Coronary artery (tissue), 2 donors: ENCODE results near the gene IFIT1B.

Experiments
- DNase-seq: peaks from one replicate; pipeline ENCODE4 v3.0.0-alpha.2; 2017; ENCODE audit warnings: low spot score
- H3K27ac ChIP-seq, 2 donors: fragments of 200-600 bp; sonication (generic); one replicate each; pipeline ENCODE4 v1.5.1; 2016 to 2019
- H3K4me3 ChIP-seq: fragments of 200-600 bp; sonication (generic); 2 replicates; pipeline ENCODE4 v1.5.1; 2016; ENCODE audit warnings: mild to moderate bottlenecking, moderate library complexity
- TF ChIP-seq, protein P1 (sequence below): fragments of 200-600 bp; sonication (generic); IDR thresholded peaks from one replicate; pipeline ENCODE4 v1.5.1; 2019; ENCODE audit warnings: antibody characterized with exemption

Gene IFIT1B

DNA sequence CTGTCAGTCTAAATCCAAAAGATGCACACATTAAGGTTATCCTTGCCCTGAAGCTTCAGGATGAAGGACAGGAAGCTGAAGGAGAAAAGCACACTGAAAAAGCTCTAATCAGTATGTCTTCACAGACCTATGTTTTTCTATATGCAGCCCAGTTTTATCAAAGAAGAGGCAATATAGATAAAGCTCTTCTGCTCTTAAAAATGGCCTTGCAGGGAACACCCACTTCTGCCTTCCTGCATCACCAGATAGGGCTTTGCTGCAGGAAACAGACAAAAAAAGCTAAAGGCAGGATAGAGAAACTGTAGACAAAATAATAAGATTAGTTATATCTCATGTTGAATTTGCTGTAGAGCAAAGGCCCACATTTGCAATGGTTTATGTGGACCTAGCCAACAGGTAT is 14.9 kb upstream of the IFIT1B start:
- no peak for DNase-seq
- Histone ChIP-seq H3K27ac (no peak overlapping the region), H3K4me3 (no peak overlapping the region)
- TF ChIP-seq, protein P1, sequence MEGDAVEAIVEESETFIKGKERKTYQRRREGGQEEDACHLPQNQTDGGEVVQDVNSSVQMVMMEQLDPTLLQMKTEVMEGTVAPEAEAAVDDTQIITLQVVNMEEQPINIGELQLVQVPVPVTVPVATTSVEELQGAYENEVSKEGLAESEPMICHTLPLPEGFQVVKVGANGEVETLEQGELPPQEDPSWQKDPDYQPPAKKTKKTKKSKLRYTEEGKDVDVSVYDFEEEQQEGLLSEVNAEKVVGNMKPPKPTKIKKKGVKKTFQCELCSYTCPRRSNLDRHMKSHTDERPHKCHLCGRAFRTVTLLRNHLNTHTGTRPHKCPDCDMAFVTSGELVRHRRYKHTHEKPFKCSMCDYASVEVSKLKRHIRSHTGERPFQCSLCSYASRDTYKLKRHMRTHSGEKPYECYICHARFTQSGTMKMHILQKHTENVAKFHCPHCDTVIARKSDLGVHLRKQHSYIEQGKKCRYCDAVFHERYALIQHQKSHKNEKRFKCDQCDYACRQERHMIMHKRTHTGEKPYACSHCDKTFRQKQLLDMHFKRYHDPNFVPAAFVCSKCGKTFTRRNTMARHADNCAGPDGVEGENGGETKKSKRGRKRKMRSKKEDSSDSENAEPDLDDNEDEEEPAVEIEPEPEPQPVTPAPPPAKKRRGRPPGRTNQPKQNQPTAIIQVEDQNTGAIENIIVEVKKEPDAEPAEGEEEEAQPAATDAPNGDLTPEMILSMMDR = no peak

DNA sequence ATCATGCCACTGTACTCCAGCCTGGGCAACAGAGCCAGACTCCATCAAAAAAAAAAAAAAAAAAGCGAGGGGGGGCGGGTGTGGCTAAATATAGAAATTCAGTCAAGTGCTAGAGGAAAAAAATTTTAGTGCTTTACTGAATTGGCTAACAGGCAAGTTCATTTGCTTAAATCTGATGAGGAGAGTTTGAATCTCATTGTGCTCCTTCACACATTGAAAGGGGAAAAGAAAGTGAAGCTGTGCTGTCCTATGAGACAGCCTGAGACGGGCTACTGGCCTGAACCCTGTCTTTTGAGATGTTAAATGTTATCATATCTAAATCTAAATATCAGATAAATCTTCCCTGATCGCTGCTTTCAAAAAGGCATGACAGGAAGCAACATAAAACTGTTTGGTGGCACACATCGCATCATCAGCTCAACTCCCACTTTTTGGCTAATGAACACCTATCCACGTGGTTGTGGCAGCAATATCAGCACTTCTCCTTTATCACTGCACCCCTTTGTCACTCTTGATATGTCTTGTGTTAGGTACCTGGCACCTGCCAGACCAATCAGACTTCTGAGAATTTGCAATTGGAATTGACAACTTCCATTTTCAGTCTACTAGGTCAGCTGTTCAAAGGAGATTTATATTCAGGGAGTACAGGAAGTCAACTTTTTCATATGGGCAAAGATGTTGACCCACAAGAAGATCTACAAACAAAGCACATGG is 14.0 kb upstream of the IFIT1B start:
- H3K27ac ChIP-seq = peak overlapping the region in 1 of 2 donors; percentile 31
- TF ChIP-seq, protein P1 = no peak

DNA sequence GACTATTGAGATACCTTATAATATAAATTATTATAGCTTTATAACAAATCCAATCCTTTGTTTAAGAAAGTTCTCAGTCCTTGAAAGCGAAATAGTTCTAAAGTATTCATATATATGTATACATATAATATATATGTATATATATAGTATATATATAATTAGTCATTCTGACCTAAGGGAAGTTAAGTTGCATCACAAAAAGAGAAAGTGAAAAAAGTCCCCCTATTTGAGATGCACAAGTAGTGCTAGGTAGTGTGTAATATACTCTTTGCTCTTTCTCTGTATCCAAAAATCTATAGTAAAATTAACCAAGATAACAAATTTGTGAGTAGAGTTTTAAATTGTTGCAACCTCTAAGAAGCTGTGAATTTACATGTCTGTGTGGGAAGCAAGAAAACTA is 13.3 kb upstream of the IFIT1B start:
- Histone ChIP-seq H3K4me3 (no peak overlapping the region), H3K27ac (no peak overlapping the region)
- no peak for DNase-seq
- TF ChIP-seq, protein P1 = no peak

More for the DNA sequence above, 14.0 kb upstream of the IFIT1B start:
- no peak for DNase-seq
- H3K4me3 ChIP-seq = no peak overlapping the region

DNA sequence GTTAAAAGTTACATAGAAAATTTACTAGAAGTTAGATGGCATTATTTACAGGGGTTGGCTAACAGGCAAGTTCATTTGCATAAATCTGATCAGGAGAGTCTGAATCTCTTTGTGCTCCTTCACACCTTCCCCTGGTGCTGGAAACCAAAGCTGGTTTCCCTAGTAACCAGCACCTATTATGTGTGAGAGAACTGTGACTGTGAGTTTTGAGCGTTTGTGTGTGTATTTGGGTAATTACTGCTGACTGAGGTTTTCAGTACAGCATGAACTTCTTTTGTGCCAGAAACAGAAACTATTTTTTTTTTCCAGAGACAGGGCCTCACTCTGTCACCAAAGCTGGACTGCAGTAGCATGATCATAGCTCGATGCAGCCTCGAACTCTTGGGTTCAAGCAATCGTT is 10.3 kb upstream of the IFIT1B start:
- TF ChIP-seq, protein P1 = no peak
- Histone ChIP-seq H3K27ac (peak overlapping the region in 1 of 2 donors; percentile 58), H3K4me3 (no peak overlapping the region)
- no peak for DNase-seq

DNA sequence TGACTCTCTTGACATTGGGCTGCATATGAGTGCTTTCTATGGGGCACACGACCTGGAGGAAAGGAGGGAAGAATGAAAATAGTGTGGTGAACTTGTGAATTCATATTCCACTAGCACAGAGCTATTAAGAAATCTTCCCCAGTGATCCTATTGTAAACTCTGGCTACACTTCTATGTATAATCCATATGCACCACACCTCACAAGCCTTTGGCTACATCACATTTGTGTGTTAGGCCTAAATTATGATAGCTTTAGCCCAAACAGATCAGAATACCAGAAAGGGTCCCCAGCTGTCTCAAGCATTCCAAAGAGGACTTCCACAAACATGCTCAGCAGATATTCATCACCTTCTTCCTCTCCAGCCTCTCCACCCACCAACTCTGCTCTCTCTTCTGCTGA is 9.7 kb upstream of the IFIT1B start:
- Histone ChIP-seq H3K27ac (peak overlapping the region in 1 of 2 donors; percentile 23), H3K4me3 (no peak overlapping the region)
- no peak for DNase-seq
- TF ChIP-seq, protein P1 = no peak

DNA sequence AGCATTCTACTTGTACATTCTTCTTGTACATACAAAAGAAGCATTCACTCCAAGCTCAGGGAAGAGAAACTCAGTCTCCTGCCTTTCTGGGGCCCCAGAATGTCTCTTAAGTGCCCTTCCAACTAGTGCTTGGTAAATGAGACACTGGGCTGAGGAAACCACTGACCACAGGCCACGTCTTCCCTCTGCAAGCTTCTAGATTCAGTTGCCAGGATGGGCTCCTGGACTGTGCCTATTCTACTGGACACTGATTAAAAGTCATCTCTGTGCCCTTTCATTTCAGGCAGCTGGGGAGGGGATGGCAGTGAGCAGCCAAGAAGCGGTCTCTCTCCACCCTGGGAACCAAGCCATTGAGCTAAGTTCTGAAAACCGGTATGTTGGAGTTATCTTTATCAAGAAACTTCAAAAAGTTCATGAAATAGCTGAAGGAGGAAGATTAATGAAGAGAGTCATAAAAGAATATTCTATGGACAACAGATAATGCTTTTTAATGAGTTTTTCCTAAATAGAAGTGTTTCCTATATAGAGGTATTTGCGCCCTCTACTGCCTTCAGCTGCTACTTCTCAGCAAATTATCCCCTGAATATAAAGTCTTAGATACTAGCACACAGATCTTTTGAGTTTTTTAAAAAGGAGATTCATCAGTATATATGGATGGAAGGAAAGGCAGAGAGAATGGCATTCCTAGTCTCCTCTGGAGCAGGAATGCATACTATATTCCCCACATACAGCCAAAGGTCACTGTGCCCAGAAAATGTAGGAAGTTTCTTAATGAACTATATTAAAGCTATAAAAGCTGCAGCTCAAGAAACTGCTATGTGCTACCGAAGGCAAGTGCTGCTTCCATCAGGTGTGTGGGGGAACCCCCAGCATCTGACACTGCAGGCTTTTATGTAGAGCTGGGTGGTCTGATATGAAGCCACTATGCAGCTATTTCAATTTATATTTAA is 8.4 kb upstream of the IFIT1B start:
- Histone ChIP-seq H3K4me3 (no peak overlapping the region), H3K27ac (peak overlapping the region in 1 of 2 donors; percentile 20)
- TF ChIP-seq, protein P1 = peak; percentile 46
- no peak for DNase-seq
